HepG2 (cell line): ENCODE results near the gene TMEM145. TPM values are rescaled to one million over a fixed set of nuclear protein-coding genes. Genes with fewer than 3 reads are reported as not detected.

ENCODE experiments used
- ATAC-seq: fragments of 200-7000 bp; cut with Tn5 transposase; 3 replicates; pipeline ENCODE4 v1.9.1; 2020; ENCODE audit warnings: mild to moderate bottlenecking, moderate library complexity
- BruUV-seq: library from RNA; stranded (reverse); fragments of 400-500 nt; replicated peaks from 2 replicates; lab custom pipeline; 2021; lab: Mats Ljungman, UMichigan
- CTCF ChIA-PET: fragments of 300-600 bp; formaldehyde crosslinking; extraction: SDS; loops from one replicate; lab custom pipeline; 2021; ENCODE audit warnings: low total read pairs, inconsistent platforms, low intra/inter-chr PET ratio; lab: Yijun Ruan, JAX
- POLR2A ChIA-PET: fragments of 350-600 bp; sonication (Branson Sonifier 250); formaldehyde crosslinking; loops from one replicate; lab custom pipeline; 2020; ENCODE audit warnings: antibody characterized with exemption, inconsistent platforms; lab: Yijun Ruan, JAX
- DNase-seq: peaks from one replicate; pipeline ENCODE4 v3.0.0-alpha.2; 2015; ENCODE audit warnings: low spot score
- FAIRE-seq: peaks from 3 replicates; lab custom pipeline; 2011; peaks lifted over from hg19 to GRCh38; lab: Jason Lieb, UNC
- H2AFZ ChIP-seq: one replicate; pipeline ENCODE4 v1.6.1; 2011; ENCODE audit warnings: low read length, inconsistent platforms
- H3K27ac ChIP-seq: fragments of 300-600 bp; 3 replicates; pipeline ENCODE4 v1.8.0; 2011; ENCODE audit warnings: mixed run types, mild to moderate bottlenecking, mixed read lengths, low read length, inconsistent platforms; ENCODE audit not compliant: insufficient read depth; ENCODE audit errors: extremely low read length
- H3K27me3 ChIP-seq, 2 experiments: fragments of 200-600 bp in 1 of 2; 2 replicates in 1 of 2; 3 replicates in 1 of 2; pipeline versions ENCODE4 v1.6.0 to v1.8.0; 2011; ENCODE audit warnings: low read length in 2 of 2, mild to moderate bottlenecking in 2 of 2, moderate library complexity in 2 of 2, inconsistent platforms in 1 of 2; ENCODE audit not compliant: insufficient read depth in 2 of 2, control insufficient read depth in 1 of 2
- H3K36me3 ChIP-seq, 2 experiments: fragments of 200-600 bp in 1 of 2; replicated peaks in 1 of 2; 2 replicates in 1 of 2; 3 replicates in 1 of 2; pipeline versions ENCODE4 v1.5.1 to v1.8.0; 2011; ENCODE audit warnings: low read length in 2 of 2, inconsistent platforms in 1 of 2; ENCODE audit not compliant: insufficient read depth in 2 of 2, control insufficient read depth in 1 of 2
- H3K4me1 ChIP-seq: 2 replicates; pipeline ENCODE4 v1.5.1; 2012; ENCODE audit warnings: low read length, inconsistent platforms; ENCODE audit not compliant: insufficient read depth
- H3K4me2 ChIP-seq: 2 replicates; pipeline ENCODE4 v1.6.0; 2011; ENCODE audit warnings: low read depth, low read length, inconsistent platforms
- H3K4me3 ChIP-seq, 3 experiments: fragments of 200-600 bp in 1 of 3; sonication (generic), shearing (Covaris generic) in 1 of 3; replicated peaks in 1 of 3; 2 replicates each; pipeline ENCODE4 v1.5.1; 2011 to 2016; ENCODE audit warnings: low read length in 3 of 3, inconsistent platforms in 2 of 3, low read depth in 2 of 3, mild to moderate bottlenecking in 2 of 3, control low read depth in 1 of 3, mixed read lengths in 1 of 3; ENCODE audit not compliant: insufficient read depth in 1 of 3
- H3K79me2 ChIP-seq: one replicate; pipeline ENCODE4 v1.6.1; 2011; ENCODE audit warnings: low read length, inconsistent platforms; ENCODE audit not compliant: insufficient read depth
- H3K9ac ChIP-seq: 2 replicates; pipeline ENCODE4 v1.6.0; 2011; ENCODE audit warnings: mild to moderate bottlenecking, low read depth, low read length, inconsistent platforms; ENCODE audit not compliant: insufficient read depth
- H3K9me3 ChIP-seq: 2 replicates; pipeline ENCODE4 v1.5.1; 2012; ENCODE audit warnings: mild to moderate bottlenecking, low read length
- H4K20me1 ChIP-seq: 2 replicates; pipeline ENCODE4 v1.6.0; 2011; ENCODE audit warnings: inconsistent platforms, mild to moderate bottlenecking, low read length, moderate library complexity; ENCODE audit not compliant: insufficient read depth
- AGO2 ChIP-seq: fragments of 200-400 bp; formaldehyde crosslinking; optimal IDR thresholded peaks from 2 replicates; pipeline ENCODE3; 2017; ENCODE audit warnings: mild to moderate bottlenecking, low read depth, low read length, moderate library complexity
- EEA1 ChIP-seq: sonication (generic); formaldehyde crosslinking; IDR thresholded peaks from 2 replicates; pipeline ENCODE4 v1.5.1; 2020; ENCODE audit warnings: mild to moderate bottlenecking, missing genetic modification reagents, borderline replicate concordance
- FOSL2 ChIP-seq: sonication (generic); formaldehyde crosslinking; IDR thresholded peaks from 2 replicates; pipeline ENCODE4 v1.4.0; 2020; ENCODE audit warnings: missing genetic modification reagents
- HMG20B ChIP-seq: conservative IDR thresholded peaks from 2 replicates; pipeline ENCODE4 v1.6.1; 2016; ENCODE audit warnings: missing genetic modification reagents, missing compliant biosample characterization
- KLF15 ChIP-seq: sonication (generic); formaldehyde crosslinking; IDR thresholded peaks from 2 replicates; pipeline ENCODE4 v1.8.1; 2023; ENCODE audit warnings: borderline replicate concordance, mild to moderate bottlenecking, inconsistent platforms, missing genetic modification reagents, mixed read lengths
- NFATC3 ChIP-seq: sonication (generic); formaldehyde crosslinking; IDR thresholded peaks from 2 replicates; pipeline ENCODE4 v1.5.1; 2020; ENCODE audit warnings: mild to moderate bottlenecking, missing genetic modification reagents
- POGZ ChIP-seq: sonication (generic); formaldehyde crosslinking; IDR thresholded peaks from 2 replicates; pipeline ENCODE4 v1.4.0; 2020; ENCODE audit warnings: mild to moderate bottlenecking, missing genetic modification reagents
- PTBP1 ChIP-seq: fragments of 200-400 bp; formaldehyde crosslinking; IDR thresholded peaks from 2 replicates; pipeline ENCODE4 v1.6.1; 2018; ENCODE audit warnings: low read length, low read depth; ENCODE audit not compliant: poor library complexity, severe bottlenecking
- TOPORS ChIP-seq: sonication (generic); formaldehyde crosslinking; IDR thresholded peaks from 2 replicates; pipeline ENCODE4 v1.8.0; 2023; ENCODE audit warnings: mild to moderate bottlenecking, missing genetic modification reagents
- ZBTB21 ChIP-seq: sonication (generic); formaldehyde crosslinking; IDR thresholded peaks from 2 replicates; pipeline ENCODE4 v1.4.0; 2020; ENCODE audit warnings: missing genetic modification reagents
- ZBTB33 ChIP-seq: sonication (generic); formaldehyde crosslinking; IDR thresholded peaks from 2 replicates; pipeline ENCODE4 v1.4.0; 2020; ENCODE audit warnings: missing genetic modification reagents
- ZNF207 ChIP-seq: fragments of 450-650 bp; IDR thresholded peaks from 2 replicates; pipeline ENCODE4 v1.6.1; 2016; ENCODE audit warnings: antibody characterized with exemption, borderline replicate concordance
- ZNF350 ChIP-seq: sonication (generic); formaldehyde crosslinking; IDR thresholded peaks from 2 replicates; pipeline ENCODE4 v1.4.0; 2020; ENCODE audit warnings: mild to moderate bottlenecking, low read depth, missing genetic modification reagents, borderline replicate concordance
- ZNF558 ChIP-seq: sonication (generic); formaldehyde crosslinking; IDR thresholded peaks from 2 replicates; pipeline ENCODE4 v1.9.0; 2022; ENCODE audit warnings: mild to moderate bottlenecking, missing genetic modification reagents, borderline replicate concordance
- ZNF644 ChIP-seq: IDR thresholded peaks from 2 replicates; pipeline ENCODE4 v1.6.1; 2016; ENCODE audit warnings: low read depth
- WGBS: methylation state at CpG from one replicate; pipeline ENCODE4 v1.1.6; 2017; ENCODE audit warnings: low lambda C conversion rate; 5-methylcytosine and 5-hydroxymethylcytosine counted together
- in situ Hi-C: cut with HindIII; loops from 2 replicates; pipeline ENCODE4 v1.10.0; 2017; ENCODE audit warnings: low pct_unique_long_range_greater_than_20kb; ENCODE audit not compliant: extremely low pct_ligation_motif_present
- intact Hi-C: fragments of 100-400 bp; cut with micrococcal nuclease; formaldehyde crosslinking; loops from one replicate; pipeline ENCODE4 v1.10.0; 2022; ENCODE audit not compliant: unreplicated experiment
- polyA plus RNA-seq, 8 experiments: library from polyadenylated mRNA; depleted of rRNA in 3 of 8; stranded (reverse) in 7 of 8; unstranded in 1 of 8; fragments of >200 nt; fragmentation: Illumina TruSeq in 4 of 8; extraction: Trizol in 4 of 8; gene quantifications; 2 replicates each; pipeline versions ENCODE4 v1.2.1 to v1.2.3, GENCODE V29; 2011 to 2016; ENCODE audit warnings: low read depth in 4 of 8, missing spikeins in 1 of 8, mixed read lengths in 1 of 8; ENCODE audit not compliant: insufficient read depth in 1 of 8
- total RNA-seq, 5 experiments: library from RNA; depleted of rRNA; stranded (reverse); fragments of >200 nt; fragmentation: Illumina TruSeq; extraction: Trizol; gene quantifications; 2 replicates each; pipeline ENCODE4 v1.2.3, GENCODE V29; 2016; ENCODE audit warnings: low read depth in 1 of 5
- TF ChIP-seq, protein P1 (sequence below): sonication (generic); formaldehyde crosslinking; conservative IDR thresholded peaks from 2 replicates; pipeline ENCODE4 v1.4.0; 2020; ENCODE audit warnings: missing genetic modification reagents

TMEM145 gene
- total and polyA plus RNA-seq, 2 of the 13 experiments (the other 11 are each of a cell fraction or from before 2014, with no cell fraction given) = 0.07 to 5.1 TPM

GRCh38 chr19:42355896-42356295 lies 42.8 kb downstream of the TMEM145 start:
- Histone ChIP-seq H3K27me3 (no peaks in the 10 kb centered on the region), H3K9me3 (no peaks in the 10 kb centered on the region), H3K36me3 (peaks cover 6 to 17% of the 10 kb centered on the region in 2 experiments; a peak in 4 of 5 replicates), H3K27ac (no peak overlapping the region), H3K79me2 (no peaks in the 10 kb centered on the region), H3K4me1 (no peaks in the 10 kb centered on the region), H3K4me2 (no peak overlapping the region)
- in situ Hi-C loops = no loop called here
- FAIRE-seq = no peak
- WGBS = 92% methylated on average over 6 of the region's 12 CpGs
- TF ChIP-seq AGO2 = peak; percentile 57
- no peak for TF ChIP-seq ZNF558 (CRISPR knock-in tag)
- no peak for TF ChIP-seq NFATC3
- no peak for TF ChIP-seq ZBTB21 (CRISPR knock-in tag)
- TF ChIP-seq ZNF350 (CRISPR knock-in tag) = no peak
- TF ChIP-seq TOPORS (CRISPR knock-in tag) = no peak
- TF ChIP-seq KLF15 = no peak
- TF ChIP-seq POGZ (CRISPR knock-in tag) = no peak
- TF ChIP-seq, all 625 proteins: peak for 1
- Histone ChIP-seq H3K9ac (no peak overlapping the region), H2AFZ (no peak overlapping the region), H4K20me1 (no peaks in the 10 kb centered on the region), H3K4me3 (no peak overlapping the region)
- ChIA-PET POLR2A (no interaction called here), CTCF (no interaction called here)
- BruUV-seq = no TSS peak
- intact Hi-C loops = no loop called here
- ATAC-seq (no peak), DNase-seq (no peak)

DNA sequence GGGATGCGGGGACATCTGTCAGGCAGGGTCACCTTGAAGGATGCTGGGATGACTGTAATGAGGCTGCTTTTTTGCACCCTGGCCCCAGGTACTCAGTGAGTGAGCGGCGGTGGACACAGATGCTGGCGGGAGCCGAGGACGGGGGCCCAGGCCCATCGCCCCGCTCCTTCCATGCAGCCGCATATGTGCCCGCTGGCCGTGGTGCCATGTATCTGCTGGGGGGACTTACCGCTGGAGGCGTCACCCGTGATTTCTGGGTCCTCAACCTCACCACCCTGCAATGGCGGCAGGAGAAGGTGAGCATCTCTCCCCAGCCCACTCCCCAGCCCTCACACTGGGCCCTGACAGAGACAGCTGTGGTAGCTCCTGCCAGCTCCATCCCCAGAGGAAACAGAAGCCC lies 43.6 kb downstream of the TMEM145 start:
- 100% methylated on average over 1 of the region's 15 CpGs for WGBS
- ChIA-PET POLR2A (no interaction called here), CTCF (no interaction called here)
- FAIRE-seq (no peak), ATAC-seq (no peak), DNase-seq (no peak)
- Histone ChIP-seq H3K4me2 (no peak overlapping the region), H2AFZ (no peak overlapping the region), H3K4me1 (no peaks in the 10 kb centered on the region), H3K9me3 (no peaks in the 10 kb centered on the region), H4K20me1 (no peaks in the 10 kb centered on the region), H3K36me3 (peaks cover 6 to 17% of the 10 kb centered on the region in 2 experiments; a peak in 4 of 5 replicates), H3K27me3 (no peaks in the 10 kb centered on the region), H3K79me2 (no peaks in the 10 kb centered on the region), H3K9ac (no peak overlapping the region), H3K27ac (no peak overlapping the region), H3K4me3 (no peak overlapping the region)
- no TSS peak for BruUV-seq
- in situ Hi-C loops (no loop called here), intact Hi-C loops (no loop called here)
- TF ChIP-seq ZNF644 (CRISPR knock-in tag) (no peak), ZNF207 (no peak), HMG20B (CRISPR knock-in tag) (no peak), FOSL2 (no peak), EEA1 (no peak), ZBTB33 (CRISPR knock-in tag) (no peak), PTBP1 (no peak)
- TF ChIP-seq, protein P1, sequence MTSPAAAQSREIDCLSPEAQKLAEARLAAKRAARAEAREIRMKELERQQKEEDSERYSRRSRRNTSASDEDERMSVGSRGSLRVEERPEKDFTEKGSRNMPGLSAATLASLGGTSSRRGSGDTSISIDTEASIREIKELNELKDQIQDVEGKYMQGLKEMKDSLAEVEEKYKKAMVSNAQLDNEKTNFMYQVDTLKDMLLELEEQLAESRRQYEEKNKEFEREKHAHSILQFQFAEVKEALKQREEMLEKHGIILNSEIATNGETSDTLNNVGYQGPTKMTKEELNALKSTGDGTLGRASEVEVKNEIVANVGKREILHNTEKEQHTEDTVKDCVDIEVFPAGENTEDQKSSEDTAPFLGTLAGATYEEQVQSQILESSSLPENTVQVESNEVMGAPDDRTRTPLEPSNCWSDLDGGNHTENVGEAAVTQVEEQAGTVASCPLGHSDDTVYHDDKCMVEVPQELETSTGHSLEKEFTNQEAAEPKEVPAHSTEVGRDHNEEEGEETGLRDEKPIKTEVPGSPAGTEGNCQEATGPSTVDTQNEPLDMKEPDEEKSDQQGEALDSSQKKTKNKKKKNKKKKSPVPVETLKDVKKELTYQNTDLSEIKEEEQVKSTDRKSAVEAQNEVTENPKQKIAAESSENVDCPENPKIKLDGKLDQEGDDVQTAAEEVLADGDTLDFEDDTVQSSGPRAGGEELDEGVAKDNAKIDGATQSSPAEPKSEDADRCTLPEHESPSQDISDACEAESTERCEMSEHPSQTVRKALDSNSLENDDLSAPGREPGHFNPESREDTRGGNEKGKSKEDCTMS (CRISPR knock-in tag) = no peak
